ENCODE measurements around the gene ACER1.
"Not testable (repeated sequence)": the region's sequence is repeated elsewhere in the genome, so short reads cannot be mapped to it uniquely, and the experiment has no call there.

ACER1 gene

DNA sequence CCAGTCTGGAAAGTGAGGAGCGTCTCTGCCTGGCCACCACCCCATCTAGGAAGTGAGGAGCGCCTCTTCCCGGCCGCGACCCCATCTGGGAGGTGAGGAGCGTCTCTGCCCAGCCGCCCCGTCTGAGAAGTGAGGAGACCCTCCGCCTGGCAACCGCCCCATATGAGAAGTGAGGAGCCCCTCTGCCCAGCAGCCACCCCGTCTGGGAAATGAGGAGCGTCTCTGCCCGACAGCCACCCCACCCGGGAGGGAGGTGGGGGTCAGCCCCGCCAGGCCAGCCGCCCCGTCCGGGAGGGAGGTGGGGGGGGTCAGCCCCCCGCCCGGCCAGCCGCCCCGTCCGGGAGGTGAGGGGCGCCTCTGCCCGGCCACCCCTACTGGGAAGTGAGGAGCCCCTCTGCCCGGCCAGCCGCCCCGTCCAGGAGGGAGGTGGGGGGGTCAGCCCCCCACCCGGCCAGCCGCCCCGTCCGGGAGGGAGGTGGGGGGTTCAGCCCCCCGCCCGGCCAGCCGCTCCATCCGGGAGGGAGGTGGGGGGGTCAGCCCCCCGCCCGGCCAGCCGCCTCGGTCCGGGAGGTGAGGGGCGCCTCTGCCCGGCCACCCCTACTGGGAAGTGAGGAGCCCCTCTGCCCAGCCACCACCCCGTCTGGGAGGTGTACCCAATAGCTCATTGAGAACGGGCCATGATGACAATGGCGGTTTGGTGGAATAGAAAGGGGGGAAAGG lies 22.1 kb upstream of the ACER1 start:
- DNase-seq = not testable (repeated sequence)

GRCh38 chr19:6354098-6354674 lies 20.8 kb upstream of the ACER1 start:
- no peak for DNase-seq

DNA sequence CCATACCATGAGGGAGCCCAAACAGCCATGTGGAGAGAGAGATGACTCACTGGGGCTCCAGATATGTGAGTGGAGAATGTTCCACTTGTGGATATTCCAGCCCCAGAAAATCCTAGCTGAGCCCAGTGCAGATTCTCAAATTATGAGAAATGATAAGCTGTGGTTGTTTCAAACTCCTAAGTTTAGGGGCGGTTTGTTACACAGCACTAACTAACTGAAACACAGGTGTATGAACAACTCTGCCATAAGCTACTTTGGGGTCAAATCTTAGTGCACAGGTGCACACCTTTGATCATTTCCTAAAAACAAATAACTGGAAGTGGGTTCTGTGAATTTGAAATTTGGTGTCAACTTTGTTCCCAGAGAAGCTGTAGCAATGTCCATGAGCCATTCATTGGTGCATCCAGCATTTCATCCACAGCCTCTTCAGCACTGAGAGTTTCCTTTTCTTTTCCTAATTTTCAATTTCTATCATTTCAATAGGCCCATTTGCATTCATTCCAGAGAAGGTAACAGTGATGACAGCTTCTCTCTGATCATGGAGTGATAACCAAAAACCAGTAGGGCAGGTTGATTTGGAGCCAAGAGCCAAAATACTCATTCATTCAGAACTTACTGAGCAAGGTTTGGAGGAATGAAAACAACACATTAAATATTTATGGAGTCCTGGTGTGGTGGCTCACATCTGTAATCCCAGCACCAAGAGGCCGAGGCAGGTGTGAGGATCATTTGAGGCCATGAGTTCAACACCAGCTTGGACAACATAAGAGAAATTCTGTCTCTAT lies 19.2 kb upstream of the ACER1 start:
- no peak for DNase-seq

DNA sequence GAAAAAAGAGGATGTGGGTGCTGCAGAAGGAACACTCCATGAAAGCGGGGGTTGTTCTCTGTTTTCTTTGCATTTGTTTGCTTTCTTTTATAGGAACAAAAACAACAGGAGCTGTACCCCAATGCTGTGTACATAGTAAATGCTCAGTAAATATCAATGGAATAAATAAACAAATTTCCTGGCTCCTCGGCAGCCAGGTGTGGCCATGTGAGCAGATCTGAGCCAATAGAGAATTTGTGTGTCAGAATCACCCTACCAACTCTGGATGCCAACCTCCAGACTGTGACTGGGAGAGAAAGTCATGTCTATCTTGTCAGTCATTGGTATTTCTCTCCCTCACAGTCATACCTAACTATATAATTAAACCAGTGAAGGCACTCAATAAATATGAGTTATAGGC lies 17.3 kb upstream of the ACER1 start:
- no peak for DNase-seq

DNA sequence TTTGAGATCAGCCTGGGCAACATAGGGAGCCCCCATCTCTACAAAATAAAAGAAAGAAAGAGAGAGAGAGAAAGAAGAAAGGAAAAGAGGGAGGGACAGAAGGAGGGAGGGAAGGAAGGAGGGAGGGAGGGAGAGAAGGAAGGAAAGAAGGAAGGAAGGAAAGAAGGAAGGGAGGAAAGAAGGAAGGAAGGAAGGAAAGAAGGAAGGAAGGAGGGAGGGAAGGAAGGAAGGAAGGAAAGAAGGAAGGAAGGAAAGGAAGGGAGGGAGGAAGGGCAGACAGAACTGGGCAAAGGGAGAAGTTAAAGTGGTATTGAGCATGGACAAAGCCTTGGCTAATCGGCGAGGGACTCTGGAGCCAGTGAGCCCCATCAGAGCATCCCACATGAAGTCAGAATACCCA lies 15.9 kb upstream of the ACER1 start:
- not testable (repeated sequence) for DNase-seq

GRCh38 chr19:6343462-6343861 lies 10.1 kb upstream of the ACER1 start:
- DNase-seq = no peak

- DNase-seq = no peak
Measured at GRCh38 chr19:6340493-6341201, 7.2 kb upstream of the ACER1 start.

DNA sequence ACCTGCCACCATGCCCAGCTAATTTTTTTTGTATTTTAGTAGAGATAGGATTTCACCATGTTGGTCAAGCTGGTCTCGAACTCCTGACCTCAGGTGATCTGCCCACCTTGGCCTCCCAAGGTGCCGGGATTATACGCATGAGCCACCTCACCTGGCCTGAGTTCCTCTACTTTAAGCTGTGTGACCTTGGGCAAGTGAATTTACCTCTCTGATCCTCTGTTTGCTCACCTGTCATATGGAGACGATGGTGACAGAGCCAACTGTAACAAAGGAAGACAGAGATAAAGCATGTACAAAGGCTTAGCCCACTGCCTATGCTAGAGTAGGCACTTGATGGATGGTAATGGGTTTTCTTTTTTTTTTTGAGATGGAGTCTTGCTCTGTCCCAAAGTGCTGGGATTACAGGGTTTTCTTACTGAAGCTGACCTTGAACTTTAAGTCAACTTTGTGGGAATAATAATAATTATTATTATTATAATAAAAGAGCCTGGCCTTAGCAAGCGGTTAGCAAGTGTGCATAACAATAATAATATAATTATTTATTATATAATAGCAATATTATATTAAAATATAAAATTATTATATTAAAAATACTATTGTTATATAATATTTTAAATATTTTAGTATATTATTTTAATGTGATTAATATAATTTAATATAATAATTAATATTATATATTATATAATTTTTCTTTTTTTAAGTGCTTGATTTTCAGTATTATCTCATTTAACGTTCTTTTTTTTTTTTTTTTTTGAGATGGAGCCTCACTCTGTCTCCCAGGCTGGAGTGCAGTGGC lies 1.3 kb upstream of the ACER1 start:
- DNase-seq = no peak

DNA sequence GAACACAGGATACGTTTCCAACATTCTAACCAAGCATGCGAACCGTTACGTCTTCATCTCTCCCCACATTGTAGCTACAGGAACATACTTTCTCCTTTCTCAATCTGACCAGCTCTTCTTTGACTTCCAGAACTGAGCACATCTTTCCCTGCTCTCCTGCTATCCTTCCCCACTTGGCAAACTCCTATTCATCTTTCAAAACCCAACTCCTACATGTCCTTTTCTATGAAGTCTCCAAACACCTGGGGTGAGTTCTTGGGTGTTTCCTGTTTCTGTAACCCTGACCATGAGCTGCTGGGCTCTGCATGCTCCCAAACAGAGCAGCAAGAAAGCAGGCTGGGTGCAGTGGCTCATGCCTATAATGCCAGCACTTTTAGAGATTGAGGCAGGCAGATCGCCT lies 6.6 kb downstream of the ACER1 start:
- DNase-seq = no peak

- no peak for DNase-seq
Measured at GRCh38 chr19:6325614-6326013, 7.8 kb downstream of the ACER1 start.

DNA sequence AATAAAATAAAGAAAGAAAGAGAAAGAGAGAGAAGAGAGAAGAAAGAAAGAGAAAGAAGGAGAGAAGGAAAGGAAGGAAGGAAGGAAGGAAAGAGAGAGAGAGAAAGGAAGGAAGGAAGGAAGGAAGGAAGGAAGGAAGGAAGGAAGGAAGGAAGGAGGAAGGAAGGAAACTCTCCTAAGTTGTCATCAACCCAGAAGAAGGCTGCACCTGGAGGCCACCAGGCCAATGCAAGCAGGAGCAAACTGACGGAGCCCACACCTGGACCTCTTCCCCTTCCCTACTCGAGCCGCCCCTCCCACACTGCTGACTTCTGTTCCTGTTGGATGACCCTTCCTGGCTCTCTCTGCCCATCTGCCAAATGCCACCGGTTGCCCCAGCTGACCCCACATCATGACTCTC lies 8.7 kb downstream of the ACER1 start:
- no peak for DNase-seq

DNA sequence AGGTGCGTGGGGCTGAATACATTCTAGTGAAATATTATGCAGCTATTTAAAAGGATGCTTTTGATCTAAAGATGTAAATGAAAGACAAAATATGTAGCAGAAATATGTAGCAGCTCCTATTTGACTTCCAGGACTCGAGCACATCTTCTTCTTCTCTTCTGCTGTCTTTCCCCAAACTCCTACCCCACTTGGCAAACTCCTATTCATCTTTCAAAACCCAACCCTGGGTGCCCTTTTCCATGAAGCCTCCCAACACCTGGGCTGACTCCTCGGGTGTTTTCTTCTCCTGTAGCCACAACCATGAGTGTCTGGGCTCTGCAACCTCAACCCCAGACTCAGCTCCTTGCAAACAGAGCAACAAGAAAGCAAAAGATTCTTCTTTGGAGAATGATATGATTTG lies 11.1 kb downstream of the ACER1 start:
- DNase-seq = no peak

DNA sequence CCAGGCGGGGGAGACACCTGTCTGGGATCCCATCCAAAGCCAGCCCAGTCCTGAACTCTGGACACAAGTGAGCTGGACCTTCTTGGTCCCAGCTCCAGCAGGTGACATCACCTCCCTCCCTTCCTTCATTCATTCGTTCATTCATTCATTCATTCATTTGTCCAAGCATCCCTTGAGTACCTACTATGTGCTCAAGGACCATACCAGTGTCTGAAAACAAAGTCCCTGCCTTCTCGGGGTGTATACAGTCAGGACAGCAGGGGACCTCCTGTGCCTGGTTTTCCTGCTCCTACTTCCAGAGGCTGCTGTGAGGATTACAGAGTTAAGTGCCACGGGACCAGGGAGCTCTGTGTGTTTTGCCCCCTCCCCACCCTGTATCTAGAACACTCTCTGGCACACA lies 14.0 kb downstream of the ACER1 start:
- DNase-seq = no peak

GRCh38 chr19:6318772-6319171 lies 14.6 kb downstream of the ACER1 start:
- no peak for DNase-seq

GRCh38 chr19:6315646-6316045 lies 17.8 kb downstream of the ACER1 start:
- DNase-seq = not testable (repeated sequence)

GRCh38 chr19:6313398-6313969 lies 19.9 kb downstream of the ACER1 start:
- DNase-seq = no peak

DNA sequence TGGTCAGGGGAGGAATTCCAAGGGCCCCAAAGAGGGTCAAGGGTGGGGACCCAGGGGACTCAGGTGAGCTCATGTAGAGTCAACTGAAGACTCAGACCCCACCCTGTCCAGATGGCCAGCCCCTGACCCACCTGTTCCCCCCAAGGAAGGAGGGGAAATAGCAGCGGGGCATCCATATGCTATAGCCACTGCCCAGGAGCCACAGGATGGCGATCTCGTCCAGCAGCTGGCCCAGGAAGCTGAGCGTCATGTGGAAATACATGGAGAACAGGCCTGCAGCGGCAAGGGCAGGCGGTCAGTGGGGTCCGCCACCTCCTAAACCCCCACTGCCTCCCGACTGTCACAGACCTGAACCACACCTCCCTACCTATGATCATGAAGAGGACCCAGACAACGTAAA lies 21.4 kb downstream of the ACER1 start:
- DNase-seq = no peak

DNA sequence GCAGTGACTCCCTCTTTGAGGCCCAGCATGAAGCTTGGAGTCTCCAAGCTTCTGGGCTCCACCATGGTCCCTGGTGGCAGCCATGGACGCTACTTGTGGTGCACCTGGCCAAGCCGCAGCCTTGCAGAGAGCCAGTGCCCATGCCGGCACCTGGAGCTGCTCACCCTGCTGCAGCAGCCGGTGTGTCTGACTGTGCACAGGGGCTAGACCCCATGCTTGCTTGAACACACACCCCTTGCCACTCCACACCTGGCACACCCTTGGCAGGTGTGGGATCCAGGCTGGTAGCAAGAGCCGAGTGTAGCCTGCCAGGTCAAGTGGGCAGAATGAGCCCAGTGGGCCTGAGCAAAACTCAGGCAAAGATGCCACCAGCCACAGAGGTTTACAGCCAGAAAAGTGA lies 35.0 kb downstream of the ACER1 start:
- DNase-seq = no peak

- no peak for DNase-seq
Measured at GRCh38 chr19:6297202-6297601, 36.2 kb downstream of the ACER1 start.

GRCh38 chr19:6292006-6292405 lies 41.4 kb downstream of the ACER1 start:
- DNase-seq = no peak

DNA sequence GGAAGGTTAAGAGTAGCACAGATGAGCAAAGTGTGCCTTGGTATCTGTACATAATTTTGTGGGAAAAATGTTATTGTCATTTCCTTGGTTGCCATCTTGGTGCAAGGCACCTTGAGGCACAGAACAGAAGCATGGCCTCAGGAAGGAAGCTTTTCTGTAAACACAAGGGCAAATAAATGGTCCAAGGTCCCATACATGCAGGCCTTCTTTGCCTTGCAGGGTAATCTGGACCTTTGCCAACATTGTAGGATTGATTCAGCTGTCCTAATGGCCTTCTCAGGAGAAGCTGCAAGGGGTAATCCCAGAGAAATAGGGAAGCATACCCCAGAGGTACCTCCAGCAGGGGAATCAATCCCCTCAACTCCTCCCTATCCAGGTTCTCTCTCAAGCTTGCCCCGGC lies 44.7 kb downstream of the ACER1 start:
- no peak for DNase-seq

GRCh38 chr19:6287269-6287885 lies 46.0 kb downstream of the ACER1 start:
- no peak for DNase-seq
